Fibroblast of gingiva (primary cell): ENCODE data around the gene PLD2.
"Not testable (repeated sequence)": the region's sequence is repeated elsewhere in the genome, so short reads cannot be mapped to it uniquely, and the experiment has no call there.

Experiments
- DNase-seq: peaks from one replicate; pipeline ENCODE4 v3.0.0-alpha.2; 2011; ENCODE audit warnings: low read depth

PLD2 gene

GRCh38 chr17:4856937-4857314 lies 50.0 kb downstream of the PLD2 start:
- DNase-seq: no peak

- DNase-seq: not testable (repeated sequence)
Measured at GRCh38 chr17:4857347-4857746, 50.4 kb downstream of the PLD2 start.

GRCh38 chr17:4858068-4858881 lies 51.3 kb downstream of the PLD2 start:
- peak; percentile 24 for DNase-seq

- DNase-seq: no peak
Measured at GRCh38 chr17:4858882-4859260, 51.9 kb downstream of the PLD2 start.

- no peak for DNase-seq
Measured at GRCh38 chr17:4859816-4860625, 53.1 kb downstream of the PLD2 start.

GRCh38 chr17:4860651-4861050 lies 53.7 kb downstream of the PLD2 start:
- no peak for DNase-seq

GRCh38 chr17:4861052-4861451 lies 54.1 kb downstream of the PLD2 start:
- DNase-seq: no peak

GRCh38 chr17:4862720-4863119 lies 55.8 kb downstream of the PLD2 start:
- DNase-seq: no peak

- no peak for DNase-seq
Measured at GRCh38 chr17:4863321-4863720, 56.4 kb downstream of the PLD2 start.

- not testable (repeated sequence) for DNase-seq
Measured at GRCh38 chr17:4867535-4867934, 60.6 kb downstream of the PLD2 start.

GRCh38 chr17:4869058-4869998 lies 62.4 kb downstream of the PLD2 start:
- DNase-seq: not testable (repeated sequence)

- DNase-seq: no peak
Measured at GRCh38 chr17:4870855-4871254, 63.9 kb downstream of the PLD2 start.

GRCh38 chr17:4872786-4873185 lies 65.8 kb downstream of the PLD2 start:
- DNase-seq: no peak
